Tibial nerve (tissue), 3 donors: ENCODE measurements around the gene RYR3.

Experiments used
- CTCF ChIP-seq, 5 experiments: fragments of 200-600 bp in 3 of 5; fragments of 450-650 bp in 2 of 5; sonication (generic) in 3 of 5; IDR thresholded peaks; one replicate each; pipeline ENCODE4 v1.5.1; 2016 to 2019; ENCODE audit warnings: antibody characterized with exemption in 5 of 5, mild to moderate bottlenecking in 3 of 5, moderate library complexity in 2 of 5
- POLR2A ChIP-seq, 2 donors: fragments of 450-650 bp; IDR thresholded peaks; one replicate each; pipeline ENCODE4 v1.6.1; 2017; ENCODE audit warnings: antibody characterized with exemption in 2 of 2, mild to moderate bottlenecking in 2 of 2, moderate library complexity in 2 of 2

- TF ChIP-seq POLR2A (IDR thresholded peaks at IDR 0.05), result no peak
- TF ChIP-seq CTCF (IDR thresholded peaks at IDR 0.05), result no peak
Observed at GRCh38 chr15:33742800-33743199, 432.0 kb downstream of the RYR3 start.
